Retinal pigment epithelial cell (primary cell): Measurements from ENCODE around the gene TGFB2.

ENCODE experiments used
- DNase-seq: peaks from one replicate; pipeline ENCODE4 v3.0.0-alpha.2; 2010; ENCODE audit warnings: low read depth
- H3K4me3 ChIP-seq: 2 replicates; pipeline ENCODE4 v1.5.1; 2011; ENCODE audit warnings: mild to moderate bottlenecking, low read length, control low read depth, moderate library complexity
- TF ChIP-seq, protein P1 (sequence below): conservative IDR thresholded peaks from 2 replicates; pipeline ENCODE4 v1.5.1; 2011; ENCODE audit warnings: low read depth, low read length, control low read depth, inconsistent platforms

Gene TGFB2

DNA sequence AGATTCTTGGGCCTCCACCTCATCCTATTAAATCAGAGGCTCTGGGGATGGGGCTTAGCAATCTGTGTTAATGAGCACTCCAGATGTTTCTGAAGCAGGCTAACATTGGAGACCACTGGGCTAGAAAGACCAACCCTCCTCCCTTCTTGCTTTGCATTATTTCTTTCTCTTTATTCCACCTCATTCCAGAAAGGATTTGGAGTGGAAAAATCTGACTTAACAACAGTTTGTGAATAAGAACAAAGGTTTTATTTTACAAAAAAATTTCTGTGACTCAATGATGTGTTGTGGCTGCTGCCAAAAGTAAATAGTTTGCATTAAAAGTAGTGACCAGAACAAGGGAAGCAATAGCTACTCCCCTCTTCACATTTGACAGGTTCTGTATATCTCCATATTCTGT, 79.4 kb downstream of the TGFB2 start:
- DNase-seq = peak; percentile 52
- no peak overlapping the region for H3K4me3 ChIP-seq
- TF ChIP-seq, protein P1, sequence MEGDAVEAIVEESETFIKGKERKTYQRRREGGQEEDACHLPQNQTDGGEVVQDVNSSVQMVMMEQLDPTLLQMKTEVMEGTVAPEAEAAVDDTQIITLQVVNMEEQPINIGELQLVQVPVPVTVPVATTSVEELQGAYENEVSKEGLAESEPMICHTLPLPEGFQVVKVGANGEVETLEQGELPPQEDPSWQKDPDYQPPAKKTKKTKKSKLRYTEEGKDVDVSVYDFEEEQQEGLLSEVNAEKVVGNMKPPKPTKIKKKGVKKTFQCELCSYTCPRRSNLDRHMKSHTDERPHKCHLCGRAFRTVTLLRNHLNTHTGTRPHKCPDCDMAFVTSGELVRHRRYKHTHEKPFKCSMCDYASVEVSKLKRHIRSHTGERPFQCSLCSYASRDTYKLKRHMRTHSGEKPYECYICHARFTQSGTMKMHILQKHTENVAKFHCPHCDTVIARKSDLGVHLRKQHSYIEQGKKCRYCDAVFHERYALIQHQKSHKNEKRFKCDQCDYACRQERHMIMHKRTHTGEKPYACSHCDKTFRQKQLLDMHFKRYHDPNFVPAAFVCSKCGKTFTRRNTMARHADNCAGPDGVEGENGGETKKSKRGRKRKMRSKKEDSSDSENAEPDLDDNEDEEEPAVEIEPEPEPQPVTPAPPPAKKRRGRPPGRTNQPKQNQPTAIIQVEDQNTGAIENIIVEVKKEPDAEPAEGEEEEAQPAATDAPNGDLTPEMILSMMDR = no peak

DNA sequence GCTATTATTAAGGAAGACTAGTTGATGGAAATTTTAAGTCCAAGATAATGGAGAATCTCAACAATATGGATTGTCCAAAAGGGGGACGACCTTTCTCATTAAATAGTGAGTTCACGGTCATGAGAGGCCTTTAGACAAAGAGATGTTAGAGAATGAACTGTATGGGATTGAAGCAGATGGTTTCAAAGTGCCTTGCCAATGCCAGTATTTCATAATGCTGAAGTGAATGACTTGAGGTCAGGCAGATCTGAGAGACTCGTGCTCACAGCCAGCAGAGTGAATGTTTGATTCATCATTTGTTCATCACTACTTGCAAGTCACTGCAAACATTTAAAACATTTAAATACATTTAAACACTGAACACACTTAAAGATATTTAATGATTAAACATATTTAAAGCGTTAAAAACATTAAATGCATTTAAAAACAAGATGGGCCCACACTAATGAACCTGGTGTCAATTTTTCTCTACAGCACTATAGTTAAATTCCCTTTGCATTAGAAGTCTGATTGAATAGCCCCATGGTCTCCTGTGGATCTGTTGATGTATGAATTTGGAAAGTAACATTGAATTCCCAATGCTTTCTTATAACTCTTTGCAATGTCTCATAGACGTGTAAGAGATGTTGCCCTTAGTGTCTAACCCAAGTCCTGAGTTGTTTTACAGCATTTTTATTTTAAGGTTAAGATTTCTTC, 80.7 kb downstream of the TGFB2 start:
- TF ChIP-seq, protein P1 = no peak
- no peak for DNase-seq

DNA sequence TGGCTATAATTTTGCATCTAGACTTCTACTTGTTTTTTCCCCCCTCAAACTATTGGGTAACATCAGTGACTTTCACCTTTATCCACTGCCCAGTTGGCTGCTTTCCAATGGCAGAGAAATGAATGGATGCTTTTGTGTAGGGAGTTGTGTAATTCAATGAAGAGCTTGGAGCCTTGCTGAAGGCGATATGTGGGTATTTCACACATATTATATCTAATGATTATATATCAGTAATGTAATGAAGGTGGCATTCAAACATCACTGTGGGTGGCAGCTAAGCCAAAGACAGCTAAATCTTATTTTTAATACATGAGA, 81.2 kb downstream of the TGFB2 start:
- DNase-seq = peak; percentile 74
- TF ChIP-seq, protein P1 = no peak
- no peak overlapping the region for H3K4me3 ChIP-seq

More for the DNA sequence above, 80.7 kb downstream of the TGFB2 start:
- H3K4me3 ChIP-seq = no peak overlapping the region

DNA sequence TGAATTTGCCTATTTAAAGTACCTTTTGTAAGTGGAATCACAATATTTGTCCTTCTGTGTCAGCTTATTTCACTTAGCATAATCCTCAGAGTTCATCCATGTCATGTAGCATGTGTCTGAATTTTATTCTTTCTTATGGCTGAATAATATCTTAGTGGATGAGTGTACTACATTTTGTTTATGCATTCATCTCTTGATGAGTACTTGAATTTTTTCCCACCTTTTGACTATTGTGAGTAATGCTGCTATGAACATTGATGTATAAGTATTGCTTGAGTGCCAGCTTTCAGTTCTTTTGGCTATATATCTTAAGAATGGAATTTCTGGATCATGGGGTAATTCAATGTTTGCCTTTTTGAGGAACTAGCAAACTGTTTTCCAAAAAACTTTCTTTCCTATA, 84.2 kb downstream of the TGFB2 start:
- TF ChIP-seq, protein P1 = no peak
- no peak overlapping the region for H3K4me3 ChIP-seq

DNA sequence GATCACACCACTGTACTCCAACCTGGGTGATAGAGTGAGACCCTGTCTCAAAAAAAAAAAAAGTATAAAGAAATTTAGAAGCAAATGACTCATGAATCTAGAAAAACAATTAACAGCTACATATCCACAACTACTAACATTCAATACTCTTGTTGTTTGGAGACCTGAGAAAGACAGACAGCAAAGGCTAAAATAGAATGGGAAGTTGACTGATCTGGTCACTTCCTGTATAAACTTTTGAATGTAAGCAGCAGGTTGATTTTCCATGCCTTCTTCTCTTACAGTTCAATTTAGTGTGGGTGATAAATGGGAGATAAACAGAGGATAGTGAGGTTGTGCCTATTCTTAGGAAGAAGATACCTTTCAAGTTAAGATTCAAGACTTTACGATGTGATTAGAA, 85.2 kb downstream of the TGFB2 start:
- TF ChIP-seq, protein P1 = no peak

More for the DNA sequence above, 84.2 kb downstream of the TGFB2 start:
- no peak for DNase-seq

DNA sequence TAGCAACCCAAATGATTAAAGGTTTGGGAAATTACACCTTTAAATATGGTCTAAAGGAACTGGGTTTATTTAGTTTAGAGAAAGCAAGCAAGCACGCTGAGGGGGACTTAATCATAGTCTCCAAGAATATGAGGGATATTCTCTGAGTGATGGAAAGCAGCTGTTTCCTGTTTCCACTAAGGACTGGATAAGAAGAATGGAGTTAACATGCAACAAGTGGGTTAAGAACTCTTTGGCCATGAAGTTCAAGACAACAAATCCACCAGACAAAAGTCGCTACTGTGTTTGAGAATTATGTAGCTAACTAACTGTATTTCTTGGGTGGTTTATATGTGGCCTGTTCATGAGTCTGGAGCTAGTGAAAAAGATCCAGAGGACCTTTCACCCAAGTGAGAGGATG, 85.7 kb downstream of the TGFB2 start:
- H3K4me3 ChIP-seq = no peak overlapping the region
- DNase-seq = no peak
- TF ChIP-seq, protein P1 = no peak

More for the DNA sequence above, 85.2 kb downstream of the TGFB2 start:
- H3K4me3 ChIP-seq = no peak overlapping the region
- DNase-seq = no peak

DNA sequence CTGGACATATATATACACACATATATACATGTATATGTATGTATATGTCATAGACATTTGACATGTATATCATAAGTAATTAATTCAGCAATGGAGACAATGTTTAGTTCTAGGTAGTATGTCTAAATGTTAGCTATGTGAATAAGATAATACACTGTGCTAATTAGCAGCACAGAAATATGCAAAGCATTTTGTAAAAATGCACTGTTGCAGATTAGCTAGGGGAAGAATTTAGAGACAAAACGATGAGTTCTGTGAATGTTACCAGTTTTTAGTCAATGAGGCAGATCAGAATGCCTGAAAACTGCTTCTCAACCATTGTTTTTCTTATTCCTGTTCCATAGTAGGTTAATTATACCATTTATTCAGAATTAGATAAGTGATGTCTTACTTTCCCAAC, 86.3 kb downstream of the TGFB2 start:
- DNase-seq = no peak
- TF ChIP-seq, protein P1 = no peak
- no peak overlapping the region for H3K4me3 ChIP-seq
